SK-N-SH (cell line): ENCODE results near the gene ENDOD1.

Experiments used
- CTCF ChIP-seq: fragments of 200-600 bp; sonication (generic); IDR thresholded peaks from 2 replicates; pipeline ENCODE4 v1.6.1; 2017; ENCODE audit warnings: antibody characterized with exemption, mild to moderate bottlenecking, moderate library complexity
- EZH2phosphoT487 ChIP-seq: fragments of 200-600 bp; sonication (generic); IDR thresholded peaks from 2 replicates; pipeline ENCODE4 v1.6.1; 2017; ENCODE audit warnings: low read depth, mixed run types, mild to moderate bottlenecking, antibody characterized with exemption, moderate library complexity, borderline replicate concordance
- GATA2 ChIP-seq: sonication (generic); formaldehyde crosslinking; IDR thresholded peaks from 2 replicates; pipeline ENCODE4 v1.5.0; 2020; ENCODE audit warnings: mild to moderate bottlenecking, missing genetic modification reagents
- JUND ChIP-seq: IDR thresholded peaks from 2 replicates; pipeline ENCODE4 v1.4.0; 2012
- NFIC ChIP-seq: IDR thresholded peaks from 2 replicates; pipeline ENCODE4 v1.4.0; 2012; ENCODE audit warnings: borderline replicate concordance
- POLR2AphosphoS5 ChIP-seq: IDR thresholded peaks from 2 replicates; pipeline ENCODE4 v1.6.1; 2012; ENCODE audit warnings: low read depth, low read length
- RAD21 ChIP-seq: IDR thresholded peaks from 2 replicates; pipeline ENCODE4 v1.6.1; 2012; ENCODE audit warnings: mild to moderate bottlenecking, low read length
- RCOR1 ChIP-seq: fragments of 150-350 bp; IDR thresholded peaks from 2 replicates; pipeline ENCODE4 v1.6.1; 2017; ENCODE audit warnings: antibody characterized with exemption, low read length
- RFX5 ChIP-seq: IDR thresholded peaks from 2 replicates; pipeline ENCODE4 v1.6.1; 2012; ENCODE audit warnings: mild to moderate bottlenecking, improper control_type of control experiment, low read length
- RXRA ChIP-seq: IDR thresholded peaks from 2 replicates; pipeline ENCODE4 v1.4.0; 2012; ENCODE audit warnings: low read depth, mild to moderate bottlenecking, borderline replicate concordance
- SIN3A ChIP-seq: IDR thresholded peaks from 2 replicates; pipeline ENCODE4 v1.6.1; 2012; ENCODE audit warnings: low read depth, mild to moderate bottlenecking, low read length, moderate library complexity, borderline replicate concordance
- SMC3 ChIP-seq: IDR thresholded peaks from 2 replicates; pipeline ENCODE4 v1.6.1; 2012; ENCODE audit warnings: low read depth, low read length, improper control_type of control experiment
- USF2 ChIP-seq: fragments of 150-350 bp; IDR thresholded peaks from 2 replicates; pipeline ENCODE4 v1.6.1; 2017; ENCODE audit warnings: antibody characterized with exemption, low read length, low read depth, borderline replicate concordance
- YY1 ChIP-seq: IDR thresholded peaks from 2 replicates; pipeline ENCODE4 v1.4.0; 2012; ENCODE audit warnings: low read depth, mild to moderate bottlenecking

- TF ChIP-seq RAD21 (no peak), RXRA (no peak), SIN3A (no peak), CTCF (no peak), YY1 (no peak), RCOR1 (no peak), RFX5 (no peak), USF2 (no peak), JUND (no peak), EZH2phosphoT487 (no peak), GATA2 (no peak), POLR2AphosphoS5 (no peak), NFIC (no peak), SMC3 (no peak)
Observed at GRCh38 chr11:95088946-95089619, 563 bp upstream of the ENDOD1 start.
